ENCODE measurements around the gene MUC5B.

Gene MUC5B

DNA sequence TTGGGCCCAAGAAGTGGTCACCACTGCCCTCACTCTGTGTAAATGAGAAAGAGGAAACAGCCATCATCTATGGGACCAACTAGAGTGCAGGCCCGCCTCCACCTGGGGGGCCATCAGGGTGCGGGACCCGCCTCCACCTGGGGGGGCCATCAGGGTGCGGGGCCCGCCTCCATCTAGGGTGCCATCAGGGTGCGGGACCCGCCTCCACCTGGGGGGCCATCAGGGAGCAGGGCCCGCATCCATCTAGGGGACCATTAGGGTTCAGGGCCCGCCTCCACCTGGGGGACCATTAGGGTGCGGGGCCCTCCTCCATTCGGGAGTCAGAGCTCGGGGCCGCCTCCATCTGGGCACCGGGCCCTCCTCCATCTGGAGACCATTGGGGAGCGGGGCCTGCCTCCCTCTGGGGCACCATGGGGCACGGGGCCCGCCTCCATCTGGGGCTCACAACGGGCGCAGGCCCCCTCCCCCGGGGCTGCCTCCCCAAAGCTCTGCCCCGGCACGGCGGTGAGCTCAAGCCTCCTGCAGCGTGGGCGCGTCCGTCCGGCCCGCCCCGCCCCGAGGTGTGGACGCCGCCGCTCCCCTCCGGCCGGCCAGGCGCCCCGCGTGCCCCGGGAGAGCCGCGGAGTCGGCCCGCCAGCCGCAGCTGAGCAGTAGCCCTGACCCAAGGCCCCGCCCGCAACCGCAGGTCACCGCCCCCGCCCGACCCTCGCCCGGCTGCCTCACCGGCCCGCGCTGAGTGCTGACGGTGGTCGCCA lies 86.1 kb downstream of the MUC5B start:
- peak overlapping the region; percentile 72 for H3K4me3 ChIP-seq (replicated peaks; ENCODE audit: low read depth, low read length)
- no peak for TF ChIP-seq CTCF (IDR thresholded peaks at IDR 0.05; ENCODE audit: low read length, missing control alignments)
- DNase-seq (ENCODE audit: low read depth): no peak

DNA sequence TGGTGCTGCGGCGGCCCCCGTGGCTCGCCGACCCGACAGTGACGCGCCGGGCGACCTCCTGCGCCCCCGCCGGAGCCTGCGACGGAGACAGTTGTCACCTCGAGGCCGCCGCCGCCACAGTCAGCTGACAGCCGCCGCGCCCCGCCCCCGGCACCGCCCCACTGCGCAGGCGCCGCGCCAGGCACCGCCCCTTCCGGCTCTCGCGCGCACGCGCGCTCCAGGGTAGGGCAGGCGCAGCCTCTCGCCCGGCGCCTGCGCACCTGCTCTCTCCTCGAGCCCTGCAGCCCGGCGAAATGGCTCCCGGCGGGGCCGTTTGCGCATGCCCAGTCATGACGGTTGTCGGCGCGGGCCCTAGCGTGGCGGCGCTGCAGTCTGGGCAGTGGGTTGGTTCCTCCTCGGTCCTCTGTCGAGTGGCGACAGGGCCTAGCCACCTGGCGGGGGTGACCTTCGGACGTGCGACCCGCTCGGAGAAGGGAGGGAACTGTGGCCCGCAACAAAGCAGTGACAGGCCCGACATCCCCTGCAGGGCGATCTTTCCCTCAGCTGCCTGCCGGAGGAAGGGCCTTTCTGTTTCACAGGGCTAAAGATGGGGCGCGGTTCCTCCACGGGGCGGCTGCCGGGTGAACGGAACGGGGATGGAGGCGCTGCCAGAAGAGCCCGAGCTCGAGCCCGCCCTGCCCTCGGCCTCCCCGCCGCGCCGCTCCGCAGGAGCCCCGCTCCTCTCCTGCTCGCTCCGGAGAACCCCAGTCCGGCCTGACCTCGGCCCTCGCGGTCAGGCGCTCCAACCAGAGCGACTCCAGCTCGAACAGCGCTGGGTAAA lies 86.8 kb downstream of the MUC5B start, which contains the start of gene TOLLIP:
Gene TOLLIP (minus strand): TSS at position 135 of the 820 bp plus-strand sequence. CDS start 134 bp downstream, at position 1.
- TF ChIP-seq CTCF (IDR thresholded peaks at IDR 0.05; ENCODE audit: low read length, missing control alignments): no peak
- DNase-seq (ENCODE audit: low read depth): peak; percentile 92

GRCh38 chr11:1310318-1310687 lies 87.4 kb downstream of the MUC5B start:
- TF ChIP-seq CTCF (IDR thresholded peaks at IDR 0.05; ENCODE audit: low read length, missing control alignments): no peak
- DNase-seq (ENCODE audit: low read depth): no peak
- H3K4me3 ChIP-seq (replicated peaks; ENCODE audit: low read depth, low read length): peak overlapping the region; percentile 65

More for the DNA sequence above, 86.8 kb downstream of the MUC5B start, which contains the start of gene TOLLIP:
- H3K4me3 ChIP-seq (replicated peaks; ENCODE audit: low read depth, low read length): peak within 1 kb of the TSS; percentile 72

DNA sequence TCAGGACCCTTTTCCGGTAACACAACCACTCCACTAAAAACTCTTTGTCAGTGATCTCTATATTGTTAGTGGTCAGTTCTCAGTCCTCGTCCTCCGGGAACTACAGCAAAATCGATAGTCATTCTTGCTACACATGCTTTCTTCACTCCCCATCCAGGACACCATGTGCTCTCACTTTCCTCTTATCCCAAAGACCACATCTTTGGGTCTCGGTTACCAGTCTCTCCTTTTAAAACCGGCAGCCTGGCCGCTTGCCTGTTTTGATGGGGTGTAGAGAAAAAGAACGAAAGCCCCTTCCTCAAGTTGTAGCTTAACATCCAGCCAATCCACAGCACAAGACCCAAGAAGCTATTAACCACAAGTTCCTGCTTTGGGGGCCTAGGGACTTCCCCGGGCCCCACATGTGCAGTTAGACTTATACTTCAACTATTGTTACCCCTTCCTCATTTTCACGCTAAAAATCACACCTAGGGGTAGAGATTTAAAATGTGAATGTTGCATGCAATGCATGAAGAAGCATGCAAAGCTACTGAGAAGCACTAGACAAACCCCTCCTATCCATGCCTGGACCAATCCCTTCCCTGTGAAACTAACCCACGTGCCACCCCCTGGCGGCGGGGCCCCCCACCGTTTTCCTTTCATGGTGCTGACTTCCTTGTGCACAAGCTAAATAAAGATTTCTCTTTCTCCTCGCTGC lies 88.1 kb downstream of the MUC5B start:
- no peak overlapping the region for H3K4me3 ChIP-seq (replicated peaks; ENCODE audit: low read depth, low read length)
- DNase-seq (ENCODE audit: low read depth): no peak
- no peak for TF ChIP-seq CTCF (IDR thresholded peaks at IDR 0.05; ENCODE audit: low read length, missing control alignments)

All from fibroblast of pulmonary artery (primary cell).